HEK293 (cell line): ENCODE data around the gene TCF7L1.

ENCODE experiments used
- CTCF ChIA-PET: fragments of 350-600 bp; formaldehyde crosslinking; extraction: SDS; loops from one replicate; lab custom pipeline; 2021; ENCODE audit warnings: antibody characterized with exemption; lab: Yijun Ruan, JAX
- POLR2A ChIA-PET: fragments of 300-600 bp; formaldehyde crosslinking; extraction: SDS; loops from one replicate; lab custom pipeline; 2020; ENCODE audit warnings: antibody characterized with exemption, inconsistent platforms; lab: Yijun Ruan, JAX
- H3K27ac ChIP-seq: fragments of 200-500 bp; sonication (Bioruptor generic); 2 replicates; pipeline ENCODE4 v1.5.1; 2014; ENCODE audit warnings: low read depth, low read length, control low read depth, inconsistent platforms; ENCODE audit errors: extremely low read depth
- H3K36me3 ChIP-seq, 2 experiments: fragments of 200-500 bp in 1 of 2; sonication (Bioruptor generic) in 1 of 2; 1 replicate in 1 of 2; 2 replicates in 1 of 2; pipeline ENCODE4 v1.5.1; 2014 to 2017; ENCODE audit warnings: inconsistent platforms in 2 of 2, low read length in 2 of 2; ENCODE audit not compliant: control insufficient read depth in 2 of 2, insufficient read depth in 1 of 2
- H3K4me1 ChIP-seq: fragments of 200-500 bp; sonication (Bioruptor generic); 2 replicates; pipeline ENCODE4 v1.5.1; 2014; ENCODE audit warnings: mild to moderate bottlenecking, low read length, inconsistent platforms; ENCODE audit not compliant: control insufficient read depth, insufficient read depth
- H3K4me3 ChIP-seq: 2 replicates; pipeline ENCODE4 v1.5.1; 2011; ENCODE audit warnings: low read depth, mild to moderate bottlenecking, control low read depth, low read length, moderate library complexity
- H3K9me3 ChIP-seq: fragments of 200-500 bp; sonication (Bioruptor generic); 2 replicates; pipeline ENCODE4 v1.5.1; 2014; ENCODE audit warnings: low read depth, low read length, inconsistent platforms; ENCODE audit not compliant: control insufficient read depth, insufficient read depth
- HOXA7 ChIP-seq: sonication (generic); formaldehyde crosslinking; IDR thresholded peaks from 2 replicates; pipeline ENCODE4 v1.8.1; 2022; ENCODE audit warnings: missing genetic modification reagents, borderline replicate concordance
- SALL2 ChIP-seq: fragments of 450-650 bp; formaldehyde crosslinking; IDR thresholded peaks from 2 replicates; pipeline ENCODE4 v1.5.0; 2017; ENCODE audit warnings: missing biosample characterization, mild to moderate bottlenecking, missing genetic modification characterization, borderline replicate concordance
- SCRT2 ChIP-seq: fragments of 450-650 bp; formaldehyde crosslinking; IDR thresholded peaks from 2 replicates; pipeline ENCODE4 v1.5.1; 2016; ENCODE audit warnings: missing biosample characterization, missing genetic modification characterization
- ZNF10 ChIP-seq: fragments of 450-650 bp; formaldehyde crosslinking; IDR thresholded peaks from 2 replicates; pipeline ENCODE4 v1.5.1; 2017; ENCODE audit warnings: missing biosample characterization, missing genetic modification characterization
- ZNF239 ChIP-seq: fragments of 450-650 bp; formaldehyde crosslinking; IDR thresholded peaks from 2 replicates; pipeline ENCODE4 v1.5.1; 2016; ENCODE audit warnings: missing biosample characterization, missing genetic modification characterization
- ZNF324 ChIP-seq: fragments of 450-650 bp; formaldehyde crosslinking; IDR thresholded peaks from 2 replicates; pipeline ENCODE4 v1.5.1; 2016; ENCODE audit warnings: missing biosample characterization, missing genetic modification characterization
- ZNF404 ChIP-seq: fragments of 450-650 bp; formaldehyde crosslinking; IDR thresholded peaks from 2 replicates; pipeline ENCODE4 v1.5.1; 2017; ENCODE audit warnings: missing biosample characterization, missing genetic modification characterization
- ZNF433 ChIP-seq: fragments of 450-650 bp; formaldehyde crosslinking; IDR thresholded peaks from 2 replicates; pipeline ENCODE4 v1.5.1; 2016; ENCODE audit warnings: missing biosample characterization, missing genetic modification characterization, low read depth
- ZNF510 ChIP-seq: fragments of 450-650 bp; formaldehyde crosslinking; IDR thresholded peaks from 2 replicates; pipeline ENCODE4 v1.5.1; 2018; ENCODE audit warnings: mild to moderate bottlenecking, missing genetic modification characterization, missing biosample characterization; ENCODE audit not compliant: insufficient replicate concordance
- ZNF544 ChIP-seq: fragments of 450-650 bp; formaldehyde crosslinking; IDR thresholded peaks from 2 replicates; pipeline ENCODE4 v1.5.0; 2017; ENCODE audit warnings: missing biosample characterization, missing genetic modification characterization
- ZNF548 ChIP-seq: fragments of 450-650 bp; formaldehyde crosslinking; IDR thresholded peaks from 2 replicates; pipeline ENCODE4 v1.5.1; 2016; ENCODE audit warnings: missing biosample characterization, missing genetic modification characterization
- ZNF596 ChIP-seq: fragments of 450-650 bp; IDR thresholded peaks from 2 replicates; pipeline ENCODE4 v1.5.0; 2018; ENCODE audit warnings: missing biosample characterization, mild to moderate bottlenecking, missing genetic modification characterization, moderate library complexity
- ZNF610 ChIP-seq: fragments of 450-650 bp; formaldehyde crosslinking; IDR thresholded peaks from 2 replicates; pipeline ENCODE4 v1.5.1; 2016; ENCODE audit warnings: missing biosample characterization, missing genetic modification characterization, borderline replicate concordance
- ZNF670 ChIP-seq: fragments of 450-650 bp; formaldehyde crosslinking; IDR thresholded peaks from 2 replicates; pipeline ENCODE4 v1.5.1; 2016; ENCODE audit warnings: missing biosample characterization, missing genetic modification characterization, low read depth
- ZNF777 ChIP-seq: fragments of 450-650 bp; formaldehyde crosslinking; IDR thresholded peaks from 2 replicates; pipeline ENCODE4 v1.5.1; 2017; ENCODE audit warnings: missing biosample characterization, missing genetic modification characterization, borderline replicate concordance
- TF ChIP-seq, protein P1 (sequence below): fragments of 450-650 bp; formaldehyde crosslinking; IDR thresholded peaks from 2 replicates; pipeline ENCODE4 v1.5.1; 2016; ENCODE audit warnings: missing biosample characterization, missing genetic modification characterization
- TF ChIP-seq, protein P2 (sequence below): fragments of 450-650 bp; formaldehyde crosslinking; IDR thresholded peaks from 2 replicates; pipeline ENCODE4 v1.5.1; 2016; ENCODE audit warnings: missing biosample characterization, missing genetic modification characterization
- TF ChIP-seq, protein P3 (sequence below): fragments of 450-650 bp; formaldehyde crosslinking; IDR thresholded peaks from 2 replicates; pipeline ENCODE4 v1.5.1; 2017; ENCODE audit warnings: missing biosample characterization, missing genetic modification characterization
- TF ChIP-seq, protein P4 (sequence below): fragments of 450-650 bp; formaldehyde crosslinking; IDR thresholded peaks from 2 replicates; pipeline ENCODE4 v1.5.1; 2016; ENCODE audit warnings: missing biosample characterization, missing genetic modification characterization

Gene TCF7L1

DNA sequence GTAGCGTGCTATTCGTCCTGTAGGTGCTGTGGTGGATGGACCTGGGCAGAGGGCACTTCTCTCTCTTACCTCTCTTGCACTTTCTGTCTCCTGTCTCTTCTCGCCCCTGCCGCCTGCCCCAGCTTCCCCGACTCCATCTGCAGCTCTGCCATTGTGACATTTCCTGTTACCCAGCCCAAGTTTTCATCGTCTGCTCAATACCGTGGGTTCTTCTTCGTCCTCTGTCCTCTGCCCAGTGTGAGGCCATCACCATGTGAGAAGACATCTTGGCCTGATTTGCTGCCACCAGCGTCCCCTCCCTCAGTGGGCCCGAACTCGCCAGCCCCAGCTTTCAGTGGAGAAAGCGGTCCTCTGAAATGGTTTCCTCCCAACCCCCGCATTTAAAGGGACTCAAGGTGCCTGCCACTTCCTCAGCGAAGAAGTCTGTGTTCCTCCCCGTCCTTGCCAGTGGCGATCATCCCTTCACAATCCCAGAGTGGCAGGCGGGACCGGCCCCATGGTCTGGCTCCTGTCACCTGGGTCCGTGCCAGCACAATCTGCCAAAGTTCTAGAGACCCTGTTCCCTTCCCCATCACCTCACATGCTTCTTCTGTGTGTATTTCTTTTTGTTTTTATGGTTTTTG is 176.6 kb downstream of the TCF7L1 start:
- Histone ChIP-seq H3K27ac (no peak overlapping the region), H3K4me1 (no peaks in the 10 kb centered on the region), H3K4me3 (no peak overlapping the region), H3K9me3 (no peaks in the 10 kb centered on the region), H3K36me3 (peaks cover 0 to 24% of the 10 kb centered on the region in 2 experiments; a peak in 1 of 3 replicates)
- ChIA-PET CTCF (interaction anchor here (0.6 to 1.3 kb wide), 3 partner anchors 9 to 11 kb away, joined by 3 to 14 read pairs (median 3); no protein-coding TSS in a partner anchor), POLR2A (interaction anchor here (0.6 to 1.4 kb wide), 3 partner anchors 10 to 18 kb away, joined by 3 to 4 read pairs (median 4); no protein-coding TSS in a partner anchor)
- TF ChIP-seq SALL2 (tag by site-specific recombination) (no peak), ZNF239 (tag by site-specific recombination) (no peak)
- TF ChIP-seq, protein P1, sequence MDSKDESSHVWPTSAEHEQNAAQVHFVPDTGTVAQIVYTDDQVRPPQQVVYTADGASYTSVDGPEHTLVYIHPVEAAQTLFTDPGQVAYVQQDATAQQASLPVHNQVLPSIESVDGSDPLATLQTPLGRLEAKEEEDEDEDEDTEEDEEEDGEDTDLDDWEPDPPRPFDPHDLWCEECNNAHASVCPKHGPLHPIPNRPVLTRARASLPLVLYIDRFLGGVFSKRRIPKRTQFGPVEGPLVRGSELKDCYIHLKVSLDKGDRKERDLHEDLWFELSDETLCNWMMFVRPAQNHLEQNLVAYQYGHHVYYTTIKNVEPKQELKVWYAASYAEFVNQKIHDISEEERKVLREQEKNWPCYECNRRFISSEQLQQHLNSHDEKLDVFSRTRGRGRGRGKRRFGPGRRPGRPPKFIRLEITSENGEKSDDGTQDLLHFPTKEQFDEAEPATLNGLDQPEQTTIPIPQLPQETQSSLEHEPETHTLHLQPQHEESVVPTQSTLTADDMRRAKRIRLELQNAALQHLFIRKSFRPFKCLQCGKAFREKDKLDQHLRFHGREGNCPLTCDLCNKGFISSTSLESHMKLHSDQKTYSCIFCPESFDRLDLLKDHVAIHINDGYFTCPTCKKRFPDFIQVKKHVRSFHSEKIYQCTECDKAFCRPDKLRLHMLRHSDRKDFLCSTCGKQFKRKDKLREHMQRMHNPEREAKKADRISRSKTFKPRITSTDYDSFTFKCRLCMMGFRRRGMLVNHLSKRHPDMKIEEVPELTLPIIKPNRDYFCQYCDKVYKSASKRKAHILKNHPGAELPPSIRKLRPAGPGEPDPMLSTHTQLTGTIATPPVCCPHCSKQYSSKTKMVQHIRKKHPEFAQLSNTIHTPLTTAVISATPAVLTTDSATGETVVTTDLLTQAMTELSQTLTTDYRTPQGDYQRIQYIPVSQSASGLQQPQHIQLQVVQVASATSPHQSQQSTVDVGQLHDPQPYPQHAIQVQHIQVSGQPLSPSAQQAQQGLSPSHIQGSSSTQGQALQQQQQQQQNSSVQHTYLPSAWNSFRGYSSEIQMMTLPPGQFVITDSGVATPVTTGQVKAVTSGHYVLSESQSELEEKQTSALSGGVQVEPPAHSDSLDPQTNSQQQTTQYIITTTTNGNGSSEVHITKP (tag by site-specific recombination) = no peak

DNA sequence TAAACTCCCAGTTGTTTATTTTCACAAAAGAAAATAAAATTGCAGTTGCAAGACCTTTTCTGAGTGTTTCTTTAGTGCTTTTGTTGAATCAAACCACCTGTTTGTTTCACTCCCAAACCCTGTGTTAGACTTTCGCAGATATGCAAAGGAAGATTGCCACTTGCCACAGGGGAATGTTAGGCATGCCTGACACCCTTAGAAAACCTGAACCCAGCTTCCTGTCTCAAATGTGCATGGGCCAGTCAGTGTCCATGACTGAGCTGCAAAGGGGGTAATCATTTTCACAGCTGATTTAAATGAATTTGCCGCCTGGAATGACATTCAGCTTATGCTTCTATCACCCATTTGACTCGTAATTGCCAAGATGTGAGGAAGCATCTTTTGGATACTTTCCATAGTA is 177.1 kb downstream of the TCF7L1 start:
- ChIA-PET CTCF (interaction anchor here (1.3 kb wide), 1 partner anchor 10 kb away, joined by 14 read pairs; no protein-coding TSS in a partner anchor), POLR2A (no interaction called here)
- Histone ChIP-seq H3K4me3 (no peak overlapping the region), H3K36me3 (peaks cover 0 to 25% of the 10 kb centered on the region in 2 experiments; a peak in 1 of 3 replicates), H3K9me3 (no peaks in the 10 kb centered on the region), H3K4me1 (no peaks in the 10 kb centered on the region), H3K27ac (no peak overlapping the region)
- TF ChIP-seq SCRT2 (tag by site-specific recombination) = 0 out of 2 replicates have a peak, but pooled peaks have one; percentile 20
- no peak for TF ChIP-seq SALL2 (tag by site-specific recombination)
- no peak for TF ChIP-seq ZNF510

DNA sequence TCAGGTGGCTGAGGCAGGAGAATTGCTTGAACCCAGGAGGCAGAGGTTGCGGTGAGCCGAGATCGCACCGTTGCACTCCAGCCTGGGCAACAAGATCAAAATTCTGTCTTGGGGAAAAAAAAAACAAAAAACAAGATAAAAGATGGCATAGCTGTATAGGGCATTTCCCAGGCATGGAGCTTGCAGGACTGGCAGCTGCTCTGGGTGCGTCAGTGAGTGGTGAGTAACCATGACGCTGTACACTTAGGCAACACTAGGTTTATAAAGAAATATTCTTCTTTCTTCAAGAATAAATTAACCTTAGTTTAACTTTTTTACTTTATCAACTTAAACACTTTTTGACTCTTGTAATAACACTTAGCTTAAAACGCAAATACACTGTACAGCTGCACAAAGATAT is 179.2 kb downstream of the TCF7L1 start:
- Histone ChIP-seq H3K4me3 (no peak overlapping the region), H3K36me3 (peaks cover 0 to 30% of the 10 kb centered on the region in 2 experiments; a peak in 2 of 3 replicates), H3K4me1 (no peaks in the 10 kb centered on the region), H3K9me3 (no peaks in the 10 kb centered on the region), H3K27ac (no peak overlapping the region)
- ChIA-PET POLR2A (no interaction called here), CTCF (interaction anchor here (0.9 to 1.3 kb wide), 2 partner anchors 12 to 240 kb away, joined by 4 to 10 read pairs; no protein-coding TSS in a partner anchor)
- TF ChIP-seq HOXA7 (CRISPR knock-in tag) = no peak
- TF ChIP-seq ZNF404 (tag by site-specific recombination) = no peak
- TF ChIP-seq, protein P2, sequence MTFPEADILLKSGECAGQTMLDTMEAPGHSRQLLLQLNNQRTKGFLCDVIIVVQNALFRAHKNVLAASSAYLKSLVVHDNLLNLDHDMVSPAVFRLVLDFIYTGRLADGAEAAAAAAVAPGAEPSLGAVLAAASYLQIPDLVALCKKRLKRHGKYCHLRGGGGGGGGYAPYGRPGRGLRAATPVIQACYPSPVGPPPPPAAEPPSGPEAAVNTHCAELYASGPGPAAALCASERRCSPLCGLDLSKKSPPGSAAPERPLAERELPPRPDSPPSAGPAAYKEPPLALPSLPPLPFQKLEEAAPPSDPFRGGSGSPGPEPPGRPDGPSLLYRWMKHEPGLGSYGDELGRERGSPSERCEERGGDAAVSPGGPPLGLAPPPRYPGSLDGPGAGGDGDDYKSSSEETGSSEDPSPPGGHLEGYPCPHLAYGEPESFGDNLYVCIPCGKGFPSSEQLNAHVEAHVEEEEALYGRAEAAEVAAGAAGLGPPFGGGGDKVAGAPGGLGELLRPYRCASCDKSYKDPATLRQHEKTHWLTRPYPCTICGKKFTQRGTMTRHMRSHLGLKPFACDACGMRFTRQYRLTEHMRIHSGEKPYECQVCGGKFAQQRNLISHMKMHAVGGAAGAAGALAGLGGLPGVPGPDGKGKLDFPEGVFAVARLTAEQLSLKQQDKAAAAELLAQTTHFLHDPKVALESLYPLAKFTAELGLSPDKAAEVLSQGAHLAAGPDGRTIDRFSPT = no peak
- TF ChIP-seq, protein P3, sequence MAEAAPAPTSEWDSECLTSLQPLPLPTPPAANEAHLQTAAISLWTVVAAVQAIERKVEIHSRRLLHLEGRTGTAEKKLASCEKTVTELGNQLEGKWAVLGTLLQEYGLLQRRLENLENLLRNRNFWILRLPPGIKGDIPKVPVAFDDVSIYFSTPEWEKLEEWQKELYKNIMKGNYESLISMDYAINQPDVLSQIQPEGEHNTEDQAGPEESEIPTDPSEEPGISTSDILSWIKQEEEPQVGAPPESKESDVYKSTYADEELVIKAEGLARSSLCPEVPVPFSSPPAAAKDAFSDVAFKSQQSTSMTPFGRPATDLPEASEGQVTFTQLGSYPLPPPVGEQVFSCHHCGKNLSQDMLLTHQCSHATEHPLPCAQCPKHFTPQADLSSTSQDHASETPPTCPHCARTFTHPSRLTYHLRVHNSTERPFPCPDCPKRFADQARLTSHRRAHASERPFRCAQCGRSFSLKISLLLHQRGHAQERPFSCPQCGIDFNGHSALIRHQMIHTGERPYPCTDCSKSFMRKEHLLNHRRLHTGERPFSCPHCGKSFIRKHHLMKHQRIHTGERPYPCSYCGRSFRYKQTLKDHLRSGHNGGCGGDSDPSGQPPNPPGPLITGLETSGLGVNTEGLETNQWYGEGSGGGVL (tag by site-specific recombination) = no peak
- TF ChIP-seq ZNF670 (tag by site-specific recombination) = no peak
- no peak for TF ChIP-seq ZNF610 (tag by site-specific recombination)
- no peak for TF ChIP-seq ZNF433 (tag by site-specific recombination)
- no peak for TF ChIP-seq ZNF596 (tag by site-specific recombination)
- TF ChIP-seq ZNF777 (tag by site-specific recombination) = no peak
- TF ChIP-seq ZNF544 (tag by site-specific recombination) = no peak
- TF ChIP-seq ZNF548 (tag by site-specific recombination) = no peak
- TF ChIP-seq, protein P4, sequence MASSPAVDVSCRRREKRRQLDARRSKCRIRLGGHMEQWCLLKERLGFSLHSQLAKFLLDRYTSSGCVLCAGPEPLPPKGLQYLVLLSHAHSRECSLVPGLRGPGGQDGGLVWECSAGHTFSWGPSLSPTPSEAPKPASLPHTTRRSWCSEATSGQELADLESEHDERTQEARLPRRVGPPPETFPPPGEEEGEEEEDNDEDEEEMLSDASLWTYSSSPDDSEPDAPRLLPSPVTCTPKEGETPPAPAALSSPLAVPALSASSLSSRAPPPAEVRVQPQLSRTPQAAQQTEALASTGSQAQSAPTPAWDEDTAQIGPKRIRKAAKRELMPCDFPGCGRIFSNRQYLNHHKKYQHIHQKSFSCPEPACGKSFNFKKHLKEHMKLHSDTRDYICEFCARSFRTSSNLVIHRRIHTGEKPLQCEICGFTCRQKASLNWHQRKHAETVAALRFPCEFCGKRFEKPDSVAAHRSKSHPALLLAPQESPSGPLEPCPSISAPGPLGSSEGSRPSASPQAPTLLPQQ (tag by site-specific recombination) = no peak
- no peak for TF ChIP-seq ZNF324 (tag by site-specific recombination)
- TF ChIP-seq ZNF10 (tag by site-specific recombination) = no peak
